Erythroblast (primary cell): Measurements from ENCODE around the gene ADPRS.

ENCODE experiments used
- GATA1 ChIP-seq: IDR thresholded peaks from 2 replicates; pipeline ENCODE4 v1.6.1; 2011; ENCODE audit warnings: low read depth, mild to moderate bottlenecking, control low read depth, low read length, moderate library complexity
- POLR2A ChIP-seq: IDR thresholded peaks from 2 replicates; pipeline ENCODE4 v1.6.1; 2011; ENCODE audit warnings: mild to moderate bottlenecking, low read length

- TF ChIP-seq POLR2A = no peak
- no peak for TF ChIP-seq GATA1
These were observed 12.9 kb downstream of the ADPRS start for GRCh38 chr1:36101546-36101945.
